PFSK-1 (cell line): Measurements from ENCODE around the gene GRID1.

Source experiments
- FOXP2 ChIP-seq: optimal IDR thresholded peaks from 2 replicates; pipeline ENCODE3; 2011; ENCODE audit warnings: borderline replicate concordance, control low read depth, inconsistent platforms; ENCODE audit not compliant: insufficient read depth; ENCODE audit errors: extremely low read length, extremely low read depth
- POLR2AphosphoS5 ChIP-seq: IDR thresholded peaks from 2 replicates; pipeline ENCODE4 v1.6.1; 2012; ENCODE audit warnings: low read depth, mild to moderate bottlenecking, control low read depth, low read length, moderate library complexity
- SIN3A ChIP-seq: IDR thresholded peaks from 2 replicates; pipeline ENCODE4 v1.6.1; 2012; ENCODE audit warnings: mild to moderate bottlenecking, low read length, moderate library complexity, borderline replicate concordance; ENCODE audit not compliant: insufficient read depth
- TAF1 ChIP-seq: IDR thresholded peaks from 2 replicates; pipeline ENCODE4 v1.6.1; 2012; ENCODE audit warnings: low read length, control low read depth, borderline replicate concordance; ENCODE audit not compliant: insufficient read depth
- TF ChIP-seq, protein P1 (sequence below), 2 experiments: IDR thresholded peaks; 2 replicates each; pipeline versions ENCODE4 v1.6.1 to v1.8.0; 2011 to 2012; ENCODE audit warnings: low read depth in 2 of 2, low read length in 2 of 2, control low read depth in 1 of 2, inconsistent platforms in 1 of 2, mild to moderate bottlenecking in 1 of 2, moderate library complexity in 1 of 2; ENCODE audit not compliant: insufficient read depth in 1 of 2

GRID1 gene

DNA sequence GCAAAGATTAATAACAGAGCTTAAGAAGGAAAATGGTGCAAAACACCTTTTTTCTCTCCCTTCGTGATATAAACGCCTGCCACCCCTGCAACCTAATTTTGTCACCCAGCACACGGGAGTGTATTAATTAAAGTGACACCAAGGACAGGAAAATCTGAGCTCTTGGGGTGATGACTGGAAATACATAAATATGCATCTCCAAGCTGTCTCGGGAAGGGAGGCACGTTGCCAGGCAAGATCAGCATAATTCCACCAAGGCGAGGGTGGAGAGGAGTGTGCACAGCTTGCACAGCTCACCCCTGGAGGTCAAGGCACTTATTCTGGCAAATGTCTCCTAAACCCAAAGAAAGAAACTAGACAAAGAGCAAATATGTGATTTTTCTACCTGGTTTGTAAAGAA, 700.9 kb downstream of the GRID1 start:
- no peak for TF ChIP-seq SIN3A
- no peak for TF ChIP-seq POLR2AphosphoS5
- TF ChIP-seq TAF1: no peak
- TF ChIP-seq, protein P1, sequence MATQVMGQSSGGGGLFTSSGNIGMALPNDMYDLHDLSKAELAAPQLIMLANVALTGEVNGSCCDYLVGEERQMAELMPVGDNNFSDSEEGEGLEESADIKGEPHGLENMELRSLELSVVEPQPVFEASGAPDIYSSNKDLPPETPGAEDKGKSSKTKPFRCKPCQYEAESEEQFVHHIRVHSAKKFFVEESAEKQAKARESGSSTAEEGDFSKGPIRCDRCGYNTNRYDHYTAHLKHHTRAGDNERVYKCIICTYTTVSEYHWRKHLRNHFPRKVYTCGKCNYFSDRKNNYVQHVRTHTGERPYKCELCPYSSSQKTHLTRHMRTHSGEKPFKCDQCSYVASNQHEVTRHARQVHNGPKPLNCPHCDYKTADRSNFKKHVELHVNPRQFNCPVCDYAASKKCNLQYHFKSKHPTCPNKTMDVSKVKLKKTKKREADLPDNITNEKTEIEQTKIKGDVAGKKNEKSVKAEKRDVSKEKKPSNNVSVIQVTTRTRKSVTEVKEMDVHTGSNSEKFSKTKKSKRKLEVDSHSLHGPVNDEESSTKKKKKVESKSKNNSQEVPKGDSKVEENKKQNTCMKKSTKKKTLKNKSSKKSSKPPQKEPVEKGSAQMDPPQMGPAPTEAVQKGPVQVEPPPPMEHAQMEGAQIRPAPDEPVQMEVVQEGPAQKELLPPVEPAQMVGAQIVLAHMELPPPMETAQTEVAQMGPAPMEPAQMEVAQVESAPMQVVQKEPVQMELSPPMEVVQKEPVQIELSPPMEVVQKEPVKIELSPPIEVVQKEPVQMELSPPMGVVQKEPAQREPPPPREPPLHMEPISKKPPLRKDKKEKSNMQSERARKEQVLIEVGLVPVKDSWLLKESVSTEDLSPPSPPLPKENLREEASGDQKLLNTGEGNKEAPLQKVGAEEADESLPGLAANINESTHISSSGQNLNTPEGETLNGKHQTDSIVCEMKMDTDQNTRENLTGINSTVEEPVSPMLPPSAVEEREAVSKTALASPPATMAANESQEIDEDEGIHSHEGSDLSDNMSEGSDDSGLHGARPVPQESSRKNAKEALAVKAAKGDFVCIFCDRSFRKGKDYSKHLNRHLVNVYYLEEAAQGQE (IDR thresholded peaks at IDR 0.05; ENCODE audit: insufficient read depth in 1 of 2, low read depth in 2 of 2, low read length in 2 of 2): no peak
- no peak for TF ChIP-seq FOXP2

DNA sequence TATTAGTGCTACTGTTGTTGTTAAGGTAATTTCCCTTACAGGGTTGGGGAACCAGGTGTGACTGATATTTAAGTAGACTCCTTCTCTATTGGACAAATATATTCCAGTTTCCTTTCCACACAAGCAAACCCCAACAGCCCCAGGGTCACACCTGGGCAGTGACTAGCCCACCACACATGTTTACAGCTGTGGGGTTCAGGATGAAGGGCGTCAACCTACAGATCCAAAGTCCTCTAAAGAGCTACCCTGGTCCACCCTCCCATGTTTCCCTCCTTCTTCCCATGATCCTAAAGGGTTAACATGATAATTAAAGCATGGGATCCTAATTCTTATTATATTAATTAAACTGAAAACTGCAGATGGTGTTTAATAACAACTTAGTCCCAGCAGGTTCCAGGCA, 701.5 kb downstream of the GRID1 start:
- TF ChIP-seq, protein P1 (IDR thresholded peaks at IDR 0.05; ENCODE audit: insufficient read depth in 1 of 2, low read depth in 2 of 2, low read length in 2 of 2): no peak
- no peak for TF ChIP-seq POLR2AphosphoS5
- no peak for TF ChIP-seq SIN3A
- TF ChIP-seq TAF1: no peak
- TF ChIP-seq FOXP2: no peak

DNA sequence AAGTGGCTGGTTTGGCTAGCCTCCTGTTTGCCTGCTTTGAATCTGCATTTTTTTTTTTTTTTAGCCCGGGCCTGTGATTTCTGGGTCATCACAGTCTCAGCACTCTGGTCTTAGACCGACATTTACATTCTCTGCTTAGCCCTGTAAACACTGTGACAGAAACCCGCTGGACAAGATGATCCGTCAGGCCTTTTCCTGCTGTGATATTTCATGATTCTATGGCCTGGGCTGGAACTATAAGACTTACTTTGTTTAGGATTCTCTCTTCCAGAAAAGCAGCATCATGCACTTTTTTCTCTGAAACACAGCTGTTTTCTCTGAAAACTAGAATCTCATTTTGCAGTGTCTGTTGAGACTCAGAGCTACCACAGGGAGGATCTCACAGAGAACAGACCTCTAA, 705.5 kb downstream of the GRID1 start:
- TF ChIP-seq FOXP2 (no peak), SIN3A (no peak), TAF1 (no peak), POLR2AphosphoS5 (no peak)
- TF ChIP-seq, protein P1 (IDR thresholded peaks at IDR 0.05; ENCODE audit: insufficient read depth in 1 of 2, low read depth in 2 of 2, low read length in 2 of 2): no peak

DNA sequence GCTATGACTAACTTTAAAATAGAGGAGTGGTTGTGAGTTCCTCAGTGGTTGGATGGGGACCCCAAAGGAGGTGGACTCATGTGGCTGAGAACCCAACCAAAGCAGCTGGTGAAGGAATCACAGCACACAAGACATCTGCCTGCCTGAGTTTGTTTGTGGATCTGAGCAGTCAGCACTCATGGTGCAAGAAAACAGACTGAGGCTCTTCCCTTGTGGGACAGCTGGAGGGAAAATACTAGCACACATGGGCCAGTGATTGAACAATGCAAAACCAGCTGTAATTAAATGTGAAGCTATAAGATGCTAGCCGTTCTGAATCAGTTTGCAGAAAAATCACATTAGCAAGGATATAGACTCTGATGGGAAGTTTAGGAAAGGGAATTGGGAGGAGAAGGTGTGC, 707.3 kb downstream of the GRID1 start:
- no peak for TF ChIP-seq SIN3A
- TF ChIP-seq, protein P1 (IDR thresholded peaks at IDR 0.05; ENCODE audit: insufficient read depth in 1 of 2, low read depth in 2 of 2, low read length in 2 of 2): no peak
- TF ChIP-seq FOXP2: no peak
- TF ChIP-seq TAF1: no peak
- TF ChIP-seq POLR2AphosphoS5: no peak

DNA sequence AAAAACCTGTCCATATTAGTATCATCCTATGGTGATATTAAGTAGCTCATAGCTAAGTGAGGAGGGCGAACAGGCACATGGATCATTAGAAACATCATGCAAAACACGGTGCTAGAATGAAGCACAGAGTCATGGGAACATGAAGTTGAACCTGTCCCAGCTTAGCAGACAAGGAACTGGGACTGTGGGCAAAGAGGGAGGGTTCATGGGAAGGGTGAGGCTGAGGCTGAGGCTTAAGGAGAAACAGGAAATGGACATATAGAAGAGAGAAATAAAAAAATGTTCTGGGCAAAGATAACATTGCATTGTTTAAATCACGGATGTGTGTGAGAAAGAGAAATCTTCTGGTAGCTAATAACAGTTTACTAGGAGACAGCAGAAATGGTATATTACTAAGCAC, 708.1 kb downstream of the GRID1 start:
- TF ChIP-seq TAF1: no peak
- no peak for TF ChIP-seq FOXP2
